Activated naive CD4-positive, alpha-beta T cell treated with anti-CD3 and anti-CD28 coated beads, Interleukin-2, amount 50 U/mL, for 72 hours (primary cell): ENCODE data around the gene CACNA1A. TPM values are rescaled to one million over a fixed set of nuclear protein-coding genes. Genes with fewer than 3 reads are reported as not detected.

ENCODE experiments used
- ATAC-seq, 2 donors: fragments of 150-1000 bp; cut with Tn5 transposase; 2 replicates each; pipeline ENCODE4 v1.10.0; 2021; ENCODE audit warnings: mild to moderate bottlenecking in 2 of 2, moderate library complexity in 2 of 2
- DNase-seq, 2 donors: peaks; one replicate each; pipeline ENCODE4 v3.0.0; 2021 to 2022; ENCODE audit warnings: low spot score in 2 of 2
- H3K27ac Mint-ChIP-seq, 2 donors: one replicate each; pipeline ENCODE4 v1.8.0; 2022; ENCODE audit warnings: mild to moderate bottlenecking in 2 of 2, mixed read lengths in 2 of 2
- H3K36me3 Mint-ChIP-seq, 2 donors: one replicate each; pipeline ENCODE4 v1.8.0; 2022; ENCODE audit warnings: mixed read lengths in 2 of 2
- H3K9me3 Mint-ChIP-seq, 2 donors: one replicate each; pipeline ENCODE4 v1.8.0; 2022; ENCODE audit warnings: mixed read lengths in 2 of 2
- total RNA-seq, 2 donors: library from RNA; stranded (reverse); gene quantifications; one replicate each; pipeline ENCODE4 v1.2.3, GENCODE V29; 2022

CACNA1A gene
- total RNA-seq, 2 donors from 2014 or later: 0.43 to 0.70 TPM

DNA sequence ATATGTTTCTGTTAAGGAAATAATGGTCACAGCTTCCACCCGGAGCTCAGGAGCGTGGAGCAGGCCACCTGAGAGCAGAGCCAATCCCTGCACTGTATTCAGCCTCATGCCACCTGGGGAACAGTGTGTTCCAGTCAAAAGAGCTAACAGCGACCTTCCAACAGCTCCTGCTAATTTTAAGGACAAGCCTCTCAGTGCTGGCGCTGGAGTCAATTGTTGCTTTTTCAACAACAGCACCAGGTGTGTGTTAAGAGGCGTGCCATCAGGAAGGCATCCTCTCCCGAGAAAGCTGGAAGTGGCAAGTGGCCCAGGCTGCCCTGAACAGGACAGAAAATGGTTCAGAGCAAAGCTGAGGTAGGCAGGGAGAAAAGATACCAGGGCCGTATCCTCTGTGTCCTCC lies 102.0 kb downstream of the CACNA1A start:
- Mint-ChIP-seq H3K36me3 (no peaks in the 10 kb centered on the region), H3K9me3 (peaks cover 0 to 12% of the 10 kb centered on the region in 2 donors), H3K27ac (no peak overlapping the region)
- ATAC-seq (no peak), DNase-seq (no peak)

- peaks cover 0 to 4% of the 10 kb centered on the region in 2 donors for H3K36me3 Mint-ChIP-seq
- no peak overlapping the region for H3K27ac Mint-ChIP-seq
- no peak for DNase-seq
- H3K9me3 Mint-ChIP-seq: peaks cover 2 to 12% of the 10 kb centered on the region in 2 donors
- no peak for ATAC-seq
These were observed 104.9 kb downstream of the CACNA1A start for GRCh38 chr19:13401388-13401787.

DNA sequence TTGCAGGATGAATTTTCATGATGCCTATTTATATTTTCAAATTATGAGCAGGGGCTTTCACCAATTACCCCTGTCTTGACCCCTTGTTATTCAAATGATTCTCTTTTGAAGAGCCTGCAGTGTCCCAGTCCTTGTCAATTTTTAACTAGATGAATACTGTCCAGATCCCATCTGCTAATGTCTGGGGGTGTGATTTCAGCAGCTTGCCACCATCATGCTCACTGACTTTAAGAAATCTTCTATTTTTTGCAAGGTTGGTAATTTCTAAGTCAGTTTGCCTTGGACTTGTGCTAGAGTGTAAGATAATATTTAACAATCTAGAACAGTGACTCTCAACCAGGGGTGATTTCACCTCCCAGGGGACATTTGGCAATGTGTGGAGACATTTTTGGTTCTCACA lies 106.0 kb downstream of the CACNA1A start:
- ATAC-seq: no peak
- H3K27ac Mint-ChIP-seq: no peak overlapping the region

GRCh38 chr19:13399746-13400145 lies 106.5 kb downstream of the CACNA1A start:
- H3K27ac Mint-ChIP-seq: no peak overlapping the region
- no peak for ATAC-seq
- H3K36me3 Mint-ChIP-seq: peaks cover 0 to 4% of the 10 kb centered on the region in 2 donors
- no peak for DNase-seq
- peaks cover 5 to 12% of the 10 kb centered on the region in 2 donors for H3K9me3 Mint-ChIP-seq

More for the DNA sequence above, 106.0 kb downstream of the CACNA1A start:
- DNase-seq: no peak
- Mint-ChIP-seq H3K9me3 (peaks cover 5 to 12% of the 10 kb centered on the region in 2 donors), H3K36me3 (peaks cover 0 to 4% of the 10 kb centered on the region in 2 donors)

DNA sequence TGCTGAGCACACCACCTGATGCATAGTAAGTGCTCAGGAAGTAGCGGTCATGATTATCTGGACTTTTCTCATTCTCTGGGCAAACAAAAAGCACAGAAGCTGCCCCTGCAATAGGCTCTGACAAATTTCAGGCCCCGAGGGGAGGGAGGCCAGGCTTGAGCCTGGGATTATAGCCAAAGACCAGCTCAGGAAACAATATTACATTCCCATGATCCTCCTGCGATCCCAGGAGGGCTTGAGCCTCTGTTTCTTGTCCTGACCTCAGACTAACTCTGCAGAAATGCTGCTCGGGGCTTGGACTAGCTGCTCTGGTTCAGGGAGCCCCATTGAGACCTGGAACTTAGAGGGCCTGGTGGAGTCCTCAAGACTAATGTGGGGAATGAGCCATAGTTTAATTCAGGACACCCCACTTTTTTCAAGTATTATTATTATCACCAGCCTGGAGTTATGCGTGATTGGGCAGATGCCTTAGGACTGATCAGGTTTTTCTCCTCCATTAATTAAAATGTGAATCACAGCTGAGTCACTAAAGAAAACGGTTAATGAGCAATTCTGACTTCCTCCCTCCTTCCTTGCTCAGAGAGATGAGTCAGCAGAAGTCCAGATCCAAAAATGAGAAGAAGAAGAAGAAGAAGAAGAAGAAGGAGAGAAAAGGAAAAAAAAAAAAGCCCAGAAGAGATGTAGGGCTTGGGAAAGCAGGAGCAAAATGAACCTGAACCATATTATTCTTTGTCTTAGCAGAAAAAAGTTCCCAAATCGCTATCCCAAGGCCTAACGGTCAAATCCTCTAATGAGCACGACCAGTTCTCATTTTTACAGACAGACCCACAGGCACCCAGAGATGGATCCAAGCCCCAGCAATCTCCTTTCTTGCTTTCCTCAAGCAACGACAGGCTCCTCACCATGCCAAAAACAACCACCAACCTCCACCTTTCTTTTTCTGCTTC lies 107.2 kb downstream of the CACNA1A start:
- no peak for DNase-seq

DNA sequence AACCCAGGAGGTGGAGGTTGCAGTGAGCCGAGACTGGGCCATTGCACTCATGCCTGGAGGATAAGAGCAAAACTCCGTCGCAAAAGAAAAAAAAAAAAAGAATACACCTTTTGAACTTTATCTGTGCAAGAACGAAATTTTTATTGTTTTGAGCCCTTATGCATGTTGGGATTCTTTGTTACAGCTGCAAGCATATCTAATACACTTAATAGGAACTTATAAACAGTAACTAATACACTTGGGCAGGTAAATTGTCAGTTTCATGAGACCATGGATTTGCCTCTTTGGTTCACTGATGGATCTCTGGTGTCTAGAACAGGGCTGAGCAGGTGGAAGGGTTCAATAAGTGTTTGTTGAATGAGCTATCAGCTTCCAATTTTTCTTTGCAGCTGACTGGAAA lies 108.1 kb downstream of the CACNA1A start:
- Mint-ChIP-seq H3K27ac (no peak overlapping the region), H3K36me3 (peaks cover 0 to 4% of the 10 kb centered on the region in 2 donors), H3K9me3 (peaks cover 5 to 12% of the 10 kb centered on the region in 2 donors)
- ATAC-seq (no peak), DNase-seq (no peak)

More for the DNA sequence above, 107.2 kb downstream of the CACNA1A start:
- Mint-ChIP-seq H3K9me3 (peaks cover 5 to 12% of the 10 kb centered on the region in 2 donors), H3K27ac (no peak overlapping the region), H3K36me3 (peaks cover 0 to 4% of the 10 kb centered on the region in 2 donors)
- no peak for ATAC-seq

DNA sequence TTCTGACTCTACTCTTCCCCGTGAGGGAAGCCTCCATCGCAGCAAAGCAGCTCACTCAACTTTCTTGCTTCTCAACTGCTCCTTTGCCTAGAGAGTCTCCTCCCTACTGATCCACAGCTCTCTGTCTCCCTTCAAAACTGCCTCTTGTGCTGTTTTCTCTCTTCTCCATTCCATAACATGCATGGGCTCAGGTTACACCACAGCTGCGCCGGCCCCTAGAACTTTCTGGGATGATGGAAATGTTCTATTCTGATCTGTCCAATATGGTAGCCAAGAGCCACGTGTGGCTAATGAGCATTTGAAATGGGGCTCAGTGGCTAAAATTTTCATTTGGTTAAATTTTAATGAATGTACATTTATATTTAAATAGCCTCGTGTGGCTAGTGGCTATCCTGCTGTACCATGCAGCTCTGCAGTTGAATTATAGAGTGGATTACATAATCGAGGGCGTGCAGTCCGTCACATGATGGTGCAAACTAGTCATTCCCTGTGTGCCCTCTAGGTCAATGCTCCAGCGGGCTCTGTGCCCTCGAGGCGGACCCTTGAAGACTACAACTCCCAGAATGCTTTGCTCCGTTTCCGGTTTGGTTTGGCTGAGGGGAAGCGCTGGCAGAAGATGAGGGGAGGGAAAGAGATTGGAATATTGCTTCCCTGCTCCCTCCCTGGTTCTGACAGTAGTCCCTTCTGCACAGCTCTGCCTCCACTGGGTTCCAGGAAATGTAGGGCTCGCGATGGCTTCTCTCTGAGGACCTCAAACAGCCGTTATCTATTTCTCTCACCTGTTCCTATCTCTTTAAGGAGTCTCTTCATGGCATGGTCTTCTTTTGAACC lies 109.8 kb downstream of the CACNA1A start:
- H3K9me3 Mint-ChIP-seq: peaks cover 5% of the 10 kb centered on the region in 2 donors
- DNase-seq (no peak), ATAC-seq (no peak)
- H3K27ac Mint-ChIP-seq: peak overlapping the region in 1 of 2 donors; percentile 80
- peaks cover 0 to 4% of the 10 kb centered on the region in 2 donors for H3K36me3 Mint-ChIP-seq

GRCh38 chr19:13382633-13382938 lies 123.7 kb downstream of the CACNA1A start:
- no peak for ATAC-seq
- no peak for DNase-seq
- H3K9me3 Mint-ChIP-seq: no peaks in the 10 kb centered on the region
- no peaks in the 10 kb centered on the region for H3K36me3 Mint-ChIP-seq
- H3K27ac Mint-ChIP-seq: no peak overlapping the region

DNA sequence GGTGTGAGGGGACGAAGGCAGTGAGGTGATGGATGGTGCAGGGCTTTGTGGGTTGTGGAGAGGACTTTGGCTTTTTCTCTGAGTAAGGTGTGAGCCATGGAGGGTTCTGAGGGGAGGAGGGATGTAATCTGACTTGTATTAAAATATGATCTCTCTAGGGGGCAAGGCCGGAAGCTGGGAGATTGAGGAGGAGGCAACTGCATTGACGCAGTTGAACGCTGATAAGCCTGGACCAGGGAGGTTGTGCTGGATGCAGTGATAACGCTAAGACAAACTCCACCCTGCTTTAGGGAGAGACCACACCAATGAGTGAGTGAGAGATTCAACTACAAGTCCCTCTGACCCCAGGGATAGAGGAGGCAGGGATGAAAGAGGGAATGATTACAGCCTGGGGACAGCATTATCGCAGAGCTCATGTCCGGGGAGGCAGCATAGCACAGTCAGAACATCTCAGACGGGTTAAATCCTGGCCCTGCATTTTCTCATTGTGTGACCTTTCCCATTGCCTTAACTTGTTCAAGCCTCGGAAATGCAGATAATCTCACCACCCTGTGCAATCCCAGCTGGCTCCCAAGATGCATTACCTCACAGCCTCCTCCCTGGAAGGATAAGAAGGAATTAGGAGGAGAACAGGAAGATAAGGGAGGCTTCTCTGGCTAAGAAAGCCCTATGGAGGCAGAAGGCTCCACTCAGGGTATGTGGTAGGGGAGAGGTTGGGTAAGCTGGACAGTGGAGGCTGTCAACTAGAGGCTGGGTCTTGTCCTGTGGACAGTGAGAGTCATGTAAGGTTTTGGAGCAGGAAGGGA lies 124.2 kb downstream of the CACNA1A start:
- no peak overlapping the region for H3K27ac Mint-ChIP-seq
- ATAC-seq: no peak
- H3K9me3 Mint-ChIP-seq: no peaks in the 10 kb centered on the region
- H3K36me3 Mint-ChIP-seq: no peaks in the 10 kb centered on the region
- DNase-seq: no peak

DNA sequence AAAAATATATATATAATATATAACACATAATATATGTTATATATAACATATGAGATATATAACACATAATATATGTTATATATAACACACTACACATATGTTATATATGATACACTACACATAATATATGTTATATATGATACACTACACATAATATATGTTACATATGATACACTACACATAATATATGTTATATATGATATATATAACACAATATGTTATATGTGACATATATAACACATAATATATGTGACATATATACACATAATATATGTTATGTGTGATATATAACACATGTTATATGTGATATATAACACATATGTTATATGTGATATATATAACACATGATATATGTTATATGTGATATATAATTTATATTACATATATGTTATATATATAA lies 129.7 kb downstream of the CACNA1A start:
- ATAC-seq (no peak), DNase-seq (no peak)
- Mint-ChIP-seq H3K36me3 (no peaks in the 10 kb centered on the region), H3K9me3 (no peaks in the 10 kb centered on the region), H3K27ac (no peak overlapping the region)

GRCh38 chr19:13373599-13373998 lies 132.7 kb downstream of the CACNA1A start:
- H3K9me3 Mint-ChIP-seq: no peaks in the 10 kb centered on the region
- no peaks in the 10 kb centered on the region for H3K36me3 Mint-ChIP-seq
- DNase-seq (no peak), ATAC-seq (no peak)
- no peak overlapping the region for H3K27ac Mint-ChIP-seq

DNA sequence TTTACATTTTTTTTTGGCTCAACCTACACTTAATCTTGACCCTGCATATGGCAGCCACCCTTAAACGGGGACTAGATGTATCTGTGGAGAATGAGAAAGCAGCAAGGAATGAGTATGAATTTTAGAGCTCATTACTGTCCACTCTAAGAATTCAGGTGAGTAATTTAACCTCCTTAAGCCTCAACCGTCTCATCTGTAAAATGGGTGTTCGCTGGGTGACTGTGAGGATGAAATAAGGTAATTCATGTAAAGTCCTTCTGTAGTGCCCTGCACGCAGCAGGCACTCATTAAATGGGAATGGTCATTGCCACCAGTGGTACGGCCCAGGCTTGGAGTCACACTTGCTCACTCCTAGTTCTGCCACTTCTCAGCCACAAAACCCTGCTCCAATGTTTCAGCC lies 135.3 kb downstream of the CACNA1A start:
- no peak for ATAC-seq
- H3K27ac Mint-ChIP-seq: no peak overlapping the region
- no peaks in the 10 kb centered on the region for H3K36me3 Mint-ChIP-seq
- no peaks in the 10 kb centered on the region for H3K9me3 Mint-ChIP-seq
- no peak for DNase-seq

GRCh38 chr19:13366529-13367143 lies 139.6 kb downstream of the CACNA1A start:
- DNase-seq (no peak), ATAC-seq (no peak)
- H3K27ac Mint-ChIP-seq: no peak overlapping the region
- no peaks in the 10 kb centered on the region for H3K9me3 Mint-ChIP-seq
- no peaks in the 10 kb centered on the region for H3K36me3 Mint-ChIP-seq

- Mint-ChIP-seq H3K36me3 (peaks cover 0 to 5% of the 10 kb centered on the region in 2 donors), H3K27ac (no peak overlapping the region), H3K9me3 (peaks cover 0 to 3% of the 10 kb centered on the region in 2 donors)
- ATAC-seq: no peak
- DNase-seq: no peak
These were observed 142.3 kb downstream of the CACNA1A start for GRCh38 chr19:13363954-13364353.

- Mint-ChIP-seq H3K9me3 (peaks cover 0 to 10% of the 10 kb centered on the region in 2 donors), H3K27ac (no peak overlapping the region), H3K36me3 (peaks cover 0 to 5% of the 10 kb centered on the region in 2 donors)
- ATAC-seq (no peak), DNase-seq (no peak)
These were observed 143.0 kb downstream of the CACNA1A start for GRCh38 chr19:13363245-13363644.

GRCh38 chr19:13362668-13363067 lies 143.6 kb downstream of the CACNA1A start:
- Mint-ChIP-seq H3K27ac (no peak overlapping the region), H3K36me3 (peaks cover 0 to 5% of the 10 kb centered on the region in 2 donors), H3K9me3 (peaks cover 0 to 10% of the 10 kb centered on the region in 2 donors)
- DNase-seq (no peak), ATAC-seq (no peak)
